GOT3 (cell line): Measurements from ENCODE around the gene PRDX3.
A peak's percentile ranks its signal among the peaks of the same experiment; 100 is the strongest.
"Not testable (repeated sequence)": the region's sequence is repeated elsewhere in the genome, so short reads cannot be mapped to it uniquely, and the experiment has no call there.

Source experiments
- DNase-seq: peaks from one replicate; lab custom pipeline; 2025; ENCODE audit warnings: mixed read lengths; lab: John Stamatoyannopoulos, UW

The PRDX3 gene

GRCh38 chr10:119206603-119207365, 28.2 kb upstream of the PRDX3 start:
- peak; percentile 39 for DNase-seq

GRCh38 chr10:119205894-119206602, 27.4 kb upstream of the PRDX3 start:
- DNase-seq: no peak

GRCh38 chr10:119203006-119203405, 24.4 kb upstream of the PRDX3 start:
- no peak for DNase-seq

- no peak for DNase-seq
Measured at GRCh38 chr10:119201233-119201632, 22.6 kb upstream of the PRDX3 start.

- DNase-seq: no peak
Measured at GRCh38 chr10:119199231-119199992, 20.8 kb upstream of the PRDX3 start.

- DNase-seq: no peak
Measured at GRCh38 chr10:119198438-119198837, 19.8 kb upstream of the PRDX3 start.

GRCh38 chr10:119197921-119198320, 19.3 kb upstream of the PRDX3 start:
- no peak for DNase-seq

- DNase-seq: no peak
Measured at GRCh38 chr10:119191881-119192280, 13.3 kb upstream of the PRDX3 start.

GRCh38 chr10:119190954-119191785, 12.6 kb upstream of the PRDX3 start:
- DNase-seq: no peak

- DNase-seq: peak; percentile 19
Measured at GRCh38 chr10:119190353-119190752, 11.7 kb upstream of the PRDX3 start.

- no peak for DNase-seq
Measured at GRCh38 chr10:119189811-119190282, 11.2 kb upstream of the PRDX3 start.

GRCh38 chr10:119183664-119184412, 5.2 kb upstream of the PRDX3 start:
- no peak for DNase-seq

GRCh38 chr10:119180850-119181400, 2.3 kb upstream of the PRDX3 start:
- not testable (repeated sequence) for DNase-seq

- DNase-seq: no peak
Measured at GRCh38 chr10:119177708-119178371, 772 bp downstream of the PRDX3 start.

GRCh38 chr10:119176166-119176565, 2.4 kb downstream of the PRDX3 start:
- DNase-seq: no peak

GRCh38 chr10:119174109-119174508, 4.5 kb downstream of the PRDX3 start:
- no peak for DNase-seq

- DNase-seq: no peak
Measured at GRCh38 chr10:119167041-119167440, 11.6 kb downstream of the PRDX3 start.

- no peak for DNase-seq
Measured at GRCh38 chr10:119166564-119166963, 12.0 kb downstream of the PRDX3 start.

- DNase-seq: no peak
Measured at GRCh38 chr10:119166118-119166500, 12.5 kb downstream of the PRDX3 start.
